HG03103 (cell line): ENCODE data around the gene TRAF5.
"Not testable (repeated sequence)": the region's sequence is repeated elsewhere in the genome, so short reads cannot be mapped to it uniquely, and the experiment has no call there.

Experiments
- ATAC-seq: cut with Tn5 transposase; IDR thresholded peaks from one replicate; pipeline ENCODE4 v1.9.1; 2021; ENCODE audit warnings: low read depth; ENCODE audit not compliant: unreplicated experiment

TRAF5 gene

GRCh38 chr1:211326528-211327345, at the start of gene TRAF5:
TSS of gene TRAF5 (plus strand) at chr1:211326833. CDS start at chr1:211353240, 26,407 bp downstream.
- ATAC-seq: no peak

GRCh38 chr1:211279340-211279739, 47.3 kb upstream of the TRAF5 start:
- no peak for ATAC-seq

GRCh38 chr1:211280910-211281309, 45.7 kb upstream of the TRAF5 start:
- no peak for ATAC-seq

GRCh38 chr1:211281320-211282022, 45.2 kb upstream of the TRAF5 start:
- no peak for ATAC-seq

- no peak for ATAC-seq
Measured at GRCh38 chr1:211282023-211282373, 44.6 kb upstream of the TRAF5 start.

- no peak for ATAC-seq
Measured at GRCh38 chr1:211285196-211285595, 41.4 kb upstream of the TRAF5 start.

- ATAC-seq: no peak
Measured at GRCh38 chr1:211287218-211287617, 39.4 kb upstream of the TRAF5 start.

- ATAC-seq: no peak
Measured at GRCh38 chr1:211292411-211292810, 34.2 kb upstream of the TRAF5 start.

- ATAC-seq: no peak
Measured at GRCh38 chr1:211296396-211296795, 30.2 kb upstream of the TRAF5 start.

- peak; percentile 95 for ATAC-seq
Measured at GRCh38 chr1:211305044-211305443, 21.6 kb upstream of the TRAF5 start.

GRCh38 chr1:211309617-211310016, 17.0 kb upstream of the TRAF5 start:
- no peak for ATAC-seq

GRCh38 chr1:211313392-211313791, 13.2 kb upstream of the TRAF5 start:
- ATAC-seq: no peak

- ATAC-seq: no peak
Measured at GRCh38 chr1:211318576-211319280, 7.9 kb upstream of the TRAF5 start.

GRCh38 chr1:211319892-211320291, 6.7 kb upstream of the TRAF5 start:
- no peak for ATAC-seq

- ATAC-seq: no peak
Measured at GRCh38 chr1:211320980-211321379, 5.7 kb upstream of the TRAF5 start.

- not testable (repeated sequence) for ATAC-seq
Measured at GRCh38 chr1:211321646-211322045, 5.0 kb upstream of the TRAF5 start.

- ATAC-seq: peak; percentile 51
Measured at GRCh38 chr1:211323156-211324063, 3.2 kb upstream of the TRAF5 start.

GRCh38 chr1:211324992-211325775, 1.4 kb upstream of the TRAF5 start:
- no peak for ATAC-seq

- no peak for ATAC-seq
Measured at GRCh38 chr1:211326140-211326527, 499 bp upstream of the TRAF5 start.
